ENCODE measurements around the gene AMER2.
"Not testable (repeated sequence)": the region's sequence is repeated elsewhere in the genome, so short reads cannot be mapped to it uniquely, and the experiment has no call there.

Gene AMER2

GRCh38 chr13:25180775-25181537 lies 8.9 kb upstream of the AMER2 start:
- DNase-seq, result no peak

DNA sequence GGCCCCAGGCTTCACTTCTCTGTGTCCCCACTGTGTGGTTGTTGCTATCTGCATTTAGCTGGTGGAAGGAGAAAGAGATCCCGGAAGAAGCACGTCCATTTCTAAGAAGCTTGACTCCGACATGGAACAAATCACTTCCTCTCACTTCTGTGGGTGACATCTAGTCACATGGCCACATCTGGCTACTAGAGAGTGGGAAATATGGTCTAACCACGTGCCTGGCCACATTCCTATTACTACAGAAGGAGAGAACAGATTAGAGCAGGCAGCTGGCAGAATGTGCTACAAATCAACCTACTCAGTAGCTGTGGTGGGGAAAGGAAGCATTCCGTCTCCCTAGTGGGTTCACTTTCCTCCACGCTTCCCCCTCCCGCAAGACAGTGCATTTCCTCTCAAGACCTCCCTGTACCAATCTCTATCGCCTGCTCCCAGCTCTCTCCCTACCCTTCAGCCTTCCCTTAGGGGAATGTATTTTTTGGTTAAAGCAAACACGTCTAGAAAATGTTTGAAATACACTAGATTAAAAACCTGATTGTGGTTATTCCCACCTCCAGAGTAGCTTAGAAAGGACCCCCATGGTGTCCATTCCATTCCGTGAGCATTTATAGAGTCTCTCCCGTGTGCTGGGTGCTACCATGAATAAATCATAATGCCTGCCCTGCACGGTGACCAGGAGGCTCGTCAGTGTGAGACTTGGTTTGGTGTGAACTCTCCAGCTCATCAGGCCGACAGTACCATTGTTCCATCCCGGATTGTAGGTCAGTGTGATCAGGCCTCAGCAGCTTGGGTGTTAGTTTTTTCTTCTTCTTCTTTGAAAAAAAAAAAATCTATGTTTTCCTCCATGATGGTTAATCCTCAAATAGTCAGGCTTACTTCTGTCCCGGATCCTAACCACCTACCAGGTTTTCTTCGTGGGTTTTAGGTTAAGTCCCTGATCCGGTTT lies 8.0 kb upstream of the AMER2 start:
- no peak for DNase-seq

GRCh38 chr13:25179011-25179410 lies 6.9 kb upstream of the AMER2 start:
- no peak for DNase-seq

GRCh38 chr13:25178070-25178469 lies 6.0 kb upstream of the AMER2 start:
- no peak for DNase-seq

GRCh38 chr13:25177636-25178035 lies 5.5 kb upstream of the AMER2 start:
- no peak for DNase-seq

GRCh38 chr13:25177012-25177411 lies 4.9 kb upstream of the AMER2 start:
- no peak for DNase-seq

DNA sequence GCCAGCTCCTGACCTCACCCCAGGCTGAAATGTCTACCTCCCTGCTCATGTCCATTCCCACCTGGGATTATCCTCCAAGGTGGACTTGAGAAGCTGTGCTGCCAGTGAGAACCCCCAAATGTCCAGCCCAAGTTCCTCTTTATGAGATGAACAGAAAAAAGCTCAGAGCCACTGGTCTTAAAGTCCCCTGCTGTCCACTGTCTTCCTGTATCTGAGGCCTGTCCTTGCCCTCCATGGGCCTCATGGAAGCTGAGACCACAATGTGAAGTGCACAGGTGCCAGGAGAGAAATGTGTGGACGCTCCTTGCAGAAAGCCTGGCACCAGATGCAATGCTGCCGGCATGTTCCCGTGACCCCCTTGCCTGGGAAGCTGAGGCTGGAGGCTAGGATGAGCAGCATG lies 3.3 kb upstream of the AMER2 start:
- DNase-seq, result no peak

DNA sequence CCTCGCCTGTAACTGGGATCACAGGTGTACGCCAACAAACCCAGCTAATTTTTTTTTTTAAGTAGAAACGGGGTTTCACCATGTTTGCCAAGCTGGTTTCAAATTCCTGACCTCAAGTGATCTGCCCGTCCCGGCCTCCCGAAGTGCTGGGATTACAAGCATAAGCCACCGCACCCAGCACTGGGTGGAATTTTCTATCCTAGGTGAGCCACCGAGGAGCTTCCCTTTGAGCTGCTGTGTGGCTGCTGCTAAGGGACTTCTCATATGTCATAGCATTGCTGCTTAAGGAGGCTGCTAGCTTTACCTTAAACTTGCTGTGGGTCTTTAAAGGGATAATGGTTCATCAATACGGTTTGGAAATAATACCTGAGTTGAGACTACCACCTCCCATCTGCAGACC lies 2.9 kb upstream of the AMER2 start:
- DNase-seq, result no peak

DNA sequence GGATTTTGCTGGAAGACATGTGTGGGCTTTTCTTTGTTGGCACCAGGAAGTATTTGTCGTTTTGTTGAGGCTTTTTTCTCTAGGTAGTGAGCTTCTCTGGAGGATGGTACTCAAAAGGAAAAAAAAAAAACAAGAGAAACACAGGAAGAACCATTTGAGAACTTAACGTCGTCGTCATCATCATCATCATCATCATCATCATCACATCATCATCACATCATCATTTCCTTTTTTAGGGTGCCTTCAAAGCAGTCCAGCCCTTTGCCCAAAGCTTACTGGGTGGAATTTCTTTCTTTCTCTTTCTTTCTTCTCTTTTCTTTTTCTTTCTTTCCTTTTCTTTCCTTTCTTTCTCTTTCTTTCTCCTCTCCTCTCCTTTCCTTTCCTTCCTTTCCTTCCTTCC lies 2.2 kb upstream of the AMER2 start:
- DNase-seq, result no peak

DNA sequence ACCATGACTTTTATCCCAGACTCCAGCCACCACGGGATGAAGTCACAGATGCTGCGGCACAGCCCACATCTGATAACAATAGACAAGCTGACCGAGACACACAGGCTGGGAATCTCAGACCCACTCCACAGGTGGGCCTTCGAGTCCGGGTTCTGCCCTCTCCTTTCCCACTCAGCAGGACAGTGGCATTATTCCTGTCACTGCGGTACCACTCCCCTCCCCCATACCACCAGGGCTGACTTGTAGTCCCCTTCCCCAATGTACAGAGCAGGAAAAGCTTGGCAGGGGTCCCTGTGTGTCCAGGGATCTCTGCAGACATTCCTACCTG lies 179 bp upstream of the AMER2 start:
- DNase-seq, result no peak

DNA sequence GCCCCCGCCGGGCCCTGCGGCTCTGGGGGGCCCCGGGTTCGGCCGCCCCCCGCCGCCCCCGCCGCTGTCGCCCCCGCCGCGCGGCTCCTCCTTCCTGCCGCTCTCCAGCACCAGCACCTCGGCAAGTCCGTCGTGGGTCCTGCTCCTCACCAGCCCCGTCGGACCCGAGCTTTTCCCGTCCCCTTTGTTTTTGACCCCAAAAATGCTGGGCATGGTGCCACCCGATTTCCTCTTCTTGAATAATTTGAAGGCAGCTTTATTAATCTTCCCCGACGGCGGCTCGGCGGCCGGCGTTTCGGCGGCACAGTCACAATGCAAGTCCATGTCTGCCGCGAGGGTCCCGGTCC lies 945 bp downstream of the AMER2 start:
- DNase-seq, result no peak

DNA sequence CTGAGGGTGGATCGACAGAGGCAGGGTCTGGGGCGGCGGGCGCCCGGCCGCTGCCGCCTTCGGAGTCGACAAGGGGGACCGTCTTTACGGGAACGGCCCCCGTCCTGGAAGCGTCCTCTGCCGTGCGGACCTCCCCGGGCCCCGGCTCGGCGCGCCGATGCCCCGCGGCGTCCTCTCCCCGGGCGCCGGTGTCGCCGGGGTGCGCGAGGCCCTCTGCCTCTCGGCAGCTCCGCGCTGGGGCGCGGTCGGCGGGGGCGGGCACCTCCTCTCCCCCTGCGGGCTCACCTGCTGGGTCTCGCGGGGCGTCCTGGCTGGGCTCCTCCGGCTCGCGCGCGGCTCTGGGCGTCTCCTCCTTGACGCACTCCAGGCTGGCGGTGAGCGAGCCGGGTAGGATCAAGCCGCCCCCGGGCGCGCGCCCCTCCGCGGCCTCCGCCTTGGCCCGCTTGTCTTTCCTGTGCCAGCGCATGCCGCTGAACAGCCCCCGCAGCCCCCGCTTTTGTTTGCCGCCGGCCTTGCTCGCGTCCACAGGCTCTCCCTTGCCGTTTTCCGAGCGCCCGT lies 1.5 kb downstream of the AMER2 start:
- DNase-seq, result no peak

- DNase-seq, result no peak
Measured at GRCh38 chr13:25169951-25170553, 2.0 kb downstream of the AMER2 start.

- no peak for DNase-seq
Measured at GRCh38 chr13:25169356-25169755, 2.7 kb downstream of the AMER2 start.

GRCh38 chr13:25168790-25169189 lies 3.3 kb downstream of the AMER2 start:
- no peak for DNase-seq

- DNase-seq, result no peak
Measured at GRCh38 chr13:25167382-25168174, 4.5 kb downstream of the AMER2 start.

- DNase-seq, result no peak
Measured at GRCh38 chr13:25166306-25166705, 5.8 kb downstream of the AMER2 start.

DNA sequence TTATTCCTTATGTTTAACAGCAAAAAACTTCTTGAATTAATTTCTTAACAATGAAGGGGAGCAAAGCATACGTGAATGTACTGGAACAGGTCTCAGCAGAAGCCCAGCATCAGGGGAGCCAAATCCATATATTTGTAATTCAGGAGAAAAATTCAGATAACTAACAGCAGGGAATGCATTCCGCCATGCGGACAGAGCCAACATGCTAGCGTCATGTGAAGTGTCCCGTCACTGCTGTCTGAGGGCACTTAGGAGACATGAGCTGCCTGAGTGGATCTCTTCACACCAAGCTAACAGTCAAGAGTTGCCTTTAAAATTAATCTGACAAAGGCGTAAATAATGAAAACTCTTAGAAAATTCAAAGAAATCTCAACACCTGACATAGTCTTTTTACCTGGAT lies 6.4 kb downstream of the AMER2 start:
- DNase-seq, result no peak

DNA sequence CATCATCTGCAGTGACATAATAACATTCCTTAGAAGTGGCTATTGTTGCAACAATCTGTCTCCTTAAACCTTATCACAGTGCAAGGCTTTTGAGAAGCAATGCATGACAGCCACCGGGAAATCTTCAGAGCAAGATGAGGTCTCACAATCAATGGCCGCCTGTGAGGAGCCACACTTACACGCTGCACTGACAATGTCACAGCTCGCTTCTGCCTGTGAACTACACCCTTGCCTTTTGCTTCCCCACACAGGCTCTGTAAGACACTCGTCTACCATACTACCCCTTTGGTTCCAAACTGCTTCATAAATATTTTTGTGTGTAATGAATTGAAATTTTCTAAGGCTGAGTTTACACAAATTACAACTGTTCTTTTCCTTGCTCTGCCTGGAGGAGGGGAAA lies 6.9 kb downstream of the AMER2 start:
- DNase-seq, result not testable (repeated sequence)

- DNase-seq, result no peak
Measured at GRCh38 chr13:25157681-25158080, 14.4 kb downstream of the AMER2 start.

GRCh38 chr13:25153736-25154135 lies 18.4 kb downstream of the AMER2 start:
- DNase-seq, result no peak

DNA sequence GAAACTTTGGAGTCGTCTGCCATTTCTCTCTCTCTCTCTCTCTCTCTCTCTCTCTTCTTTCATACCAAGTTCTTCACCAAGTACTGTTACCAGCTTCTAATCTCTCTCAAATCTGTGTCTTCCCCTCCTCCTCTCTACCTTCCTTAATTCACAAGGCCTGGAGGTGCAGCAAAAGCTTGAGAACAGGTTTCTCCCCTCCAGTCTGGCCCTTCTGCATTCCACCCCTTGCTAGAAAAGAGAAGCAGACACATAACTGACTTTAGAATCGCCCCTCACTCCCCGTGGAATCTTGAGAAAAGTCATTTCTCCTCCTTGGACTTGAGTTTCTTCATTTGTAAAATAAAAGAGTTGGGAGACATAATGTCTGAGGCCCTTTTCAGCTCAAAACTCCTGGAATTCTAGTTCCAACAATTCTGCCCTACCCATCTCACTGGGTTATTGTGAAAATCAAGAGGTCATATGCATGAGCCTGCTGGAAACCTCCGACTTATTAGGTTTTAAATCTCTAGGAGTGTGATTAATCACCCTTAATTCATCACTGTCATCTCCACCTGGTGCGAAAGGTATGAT lies 20.4 kb downstream of the AMER2 start:
- no peak for DNase-seq

GRCh38 chr13:25149711-25150110 lies 22.4 kb downstream of the AMER2 start:
- no peak for DNase-seq
